Measurements from ENCODE around the gene PLXNB3. TPM values are rescaled to one million over a fixed set of nuclear protein-coding genes. Genes with fewer than 3 reads are reported as not detected.

The PLXNB3 gene
- total RNA-seq, 1 donor from 2014 or later: 3.3 TPM

GRCh38 chrX:153786669-153787068 is 22.6 kb downstream of the PLXNB3 start:
- Histone ChIP-seq H3K27ac (no peak overlapping the region), H3K4me1 (no peaks in the 10 kb centered on the region), H3K9me3 (no peaks in the 10 kb centered on the region), H3K4me3 (no peak overlapping the region), H3K27me3 (no peaks in the 10 kb centered on the region), H3K36me3 (peaks cover 8% of the 10 kb centered on the region)
- ATAC-seq (no peak), DNase-seq (no peak)
- intact Hi-C loops (cut with DNase I): no loop called here
- TF ChIP-seq CTCF (IDR thresholded peaks at IDR 0.05): no peak

GRCh38 chrX:153789654-153790053 is 25.6 kb downstream of the PLXNB3 start:
- DNase-seq (no peak), ATAC-seq (no peak)
- intact Hi-C loops (cut with DNase I): no loop called here
- Histone ChIP-seq H3K27ac (no peak overlapping the region), H3K4me1 (peaks cover 7% of the 10 kb centered on the region), H3K4me3 (no peak overlapping the region), H3K9me3 (no peaks in the 10 kb centered on the region), H3K36me3 (peaks cover 8% of the 10 kb centered on the region), H3K27me3 (no peaks in the 10 kb centered on the region)
- TF ChIP-seq CTCF (IDR thresholded peaks at IDR 0.05): no peak

- Histone ChIP-seq H3K27ac (no peak overlapping the region), H3K27me3 (no peaks in the 10 kb centered on the region), H3K36me3 (no peaks in the 10 kb centered on the region), H3K9me3 (no peaks in the 10 kb centered on the region), H3K4me3 (no peak overlapping the region), H3K4me1 (peaks cover 16% of the 10 kb centered on the region)
- TF ChIP-seq CTCF (IDR thresholded peaks at IDR 0.05): no peak
- intact Hi-C loops (cut with DNase I): no loop called here
- DNase-seq (no peak), ATAC-seq (no peak)
Measured at GRCh38 chrX:153791104-153791852, 27.2 kb downstream of the PLXNB3 start.

GRCh38 chrX:153792368-153792767 is 28.3 kb downstream of the PLXNB3 start:
- Histone ChIP-seq H3K4me3 (no peak overlapping the region), H3K27ac (no peak overlapping the region), H3K9me3 (no peaks in the 10 kb centered on the region), H3K4me1 (peaks cover 16% of the 10 kb centered on the region), H3K27me3 (no peaks in the 10 kb centered on the region), H3K36me3 (no peaks in the 10 kb centered on the region)
- TF ChIP-seq CTCF (IDR thresholded peaks at IDR 0.05): no peak
- ATAC-seq: no peak
- intact Hi-C loops (cut with DNase I): no loop called here
- DNase-seq: no peak

- intact Hi-C loops (cut with DNase I): no loop called here
Measured at GRCh38 chrX:153793291-153793690, 29.2 kb downstream of the PLXNB3 start.

More at GRCh38 chrX:153793291-153793690, 29.2 kb downstream of the PLXNB3 start:
- Histone ChIP-seq H3K36me3 (no peaks in the 10 kb centered on the region), H3K27me3 (no peaks in the 10 kb centered on the region), H3K9me3 (no peaks in the 10 kb centered on the region), H3K4me3 (peak overlapping the region; percentile 67), H3K4me1 (peaks cover 16% of the 10 kb centered on the region), H3K27ac (peak overlapping the region; percentile 93)
- DNase-seq: no peak
- ATAC-seq: peak; percentile 12
- no peak for TF ChIP-seq CTCF (IDR thresholded peaks at IDR 0.05)
